ENCODE measurements around the gene TCHHL1. TPM values are rescaled to one million over a fixed set of nuclear protein-coding genes. Genes with fewer than 3 reads are reported as not detected.
A peak's percentile ranks its signal among the peaks of the same experiment; 100 is the strongest.

TCHHL1 gene
- total RNA-seq, 4 donors from 2014 or later: 6.6 TPM; not detected in 3

DNA sequence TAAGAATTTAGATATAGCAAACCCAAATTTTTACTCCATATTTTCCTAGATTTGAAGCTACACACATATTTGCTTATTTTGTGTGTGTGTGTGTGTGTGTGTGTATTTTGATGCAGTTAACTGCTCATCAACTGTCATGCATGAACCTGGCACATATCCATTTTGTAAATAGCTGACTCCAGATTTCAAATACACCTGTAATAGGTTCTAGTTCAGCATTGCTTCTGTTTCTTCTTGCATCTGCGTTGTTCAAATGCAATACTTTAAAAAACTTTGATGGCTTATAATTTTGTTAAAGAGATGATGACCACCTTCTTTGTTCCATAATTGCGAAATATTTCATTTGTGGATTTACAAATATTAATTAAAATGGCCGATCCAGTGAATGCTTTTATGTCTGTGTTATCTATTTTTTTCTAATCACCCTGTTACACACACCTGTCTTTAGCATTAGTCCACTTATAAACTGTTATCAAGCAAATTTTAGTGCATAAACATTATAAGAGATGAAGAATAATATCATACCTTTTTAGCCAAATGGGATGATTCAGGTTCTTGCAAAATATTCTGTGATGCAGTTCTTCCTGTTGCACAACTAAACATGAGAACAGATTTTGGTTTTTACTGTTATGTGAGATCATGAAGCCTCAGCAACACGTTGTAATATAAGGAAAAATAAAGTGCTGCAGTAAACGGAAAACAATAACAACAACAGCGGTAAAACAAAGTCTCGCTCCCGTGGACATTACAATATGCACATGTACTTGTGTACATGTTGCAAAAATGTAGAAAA is 39.4 kb downstream of the TCHHL1 start:
- 64 to 72% methylated on average over 8 of the region's 8 CpGs for WGBS, 2 donors
- H3K4me3 ChIP-seq (ENCODE audit: low read depth, poor library complexity, severe bottlenecking): no peak overlapping the region
- intact Hi-C loops (cut with DNase I; ENCODE audit: low total_unique reads): loop anchor here (2.0 to 5.0 kb wide), 2 partner anchors 133 to 413 kb away; no protein-coding TSS in a partner anchor
- no peak for TF ChIP-seq POLR2A (IDR thresholded peaks at IDR 0.05)
- TF ChIP-seq, protein P1, sequence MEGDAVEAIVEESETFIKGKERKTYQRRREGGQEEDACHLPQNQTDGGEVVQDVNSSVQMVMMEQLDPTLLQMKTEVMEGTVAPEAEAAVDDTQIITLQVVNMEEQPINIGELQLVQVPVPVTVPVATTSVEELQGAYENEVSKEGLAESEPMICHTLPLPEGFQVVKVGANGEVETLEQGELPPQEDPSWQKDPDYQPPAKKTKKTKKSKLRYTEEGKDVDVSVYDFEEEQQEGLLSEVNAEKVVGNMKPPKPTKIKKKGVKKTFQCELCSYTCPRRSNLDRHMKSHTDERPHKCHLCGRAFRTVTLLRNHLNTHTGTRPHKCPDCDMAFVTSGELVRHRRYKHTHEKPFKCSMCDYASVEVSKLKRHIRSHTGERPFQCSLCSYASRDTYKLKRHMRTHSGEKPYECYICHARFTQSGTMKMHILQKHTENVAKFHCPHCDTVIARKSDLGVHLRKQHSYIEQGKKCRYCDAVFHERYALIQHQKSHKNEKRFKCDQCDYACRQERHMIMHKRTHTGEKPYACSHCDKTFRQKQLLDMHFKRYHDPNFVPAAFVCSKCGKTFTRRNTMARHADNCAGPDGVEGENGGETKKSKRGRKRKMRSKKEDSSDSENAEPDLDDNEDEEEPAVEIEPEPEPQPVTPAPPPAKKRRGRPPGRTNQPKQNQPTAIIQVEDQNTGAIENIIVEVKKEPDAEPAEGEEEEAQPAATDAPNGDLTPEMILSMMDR (IDR thresholded peaks at IDR 0.05): no peak
- no peak for DNase-seq (ENCODE audit: low spot score in 2 of 2)

DNA sequence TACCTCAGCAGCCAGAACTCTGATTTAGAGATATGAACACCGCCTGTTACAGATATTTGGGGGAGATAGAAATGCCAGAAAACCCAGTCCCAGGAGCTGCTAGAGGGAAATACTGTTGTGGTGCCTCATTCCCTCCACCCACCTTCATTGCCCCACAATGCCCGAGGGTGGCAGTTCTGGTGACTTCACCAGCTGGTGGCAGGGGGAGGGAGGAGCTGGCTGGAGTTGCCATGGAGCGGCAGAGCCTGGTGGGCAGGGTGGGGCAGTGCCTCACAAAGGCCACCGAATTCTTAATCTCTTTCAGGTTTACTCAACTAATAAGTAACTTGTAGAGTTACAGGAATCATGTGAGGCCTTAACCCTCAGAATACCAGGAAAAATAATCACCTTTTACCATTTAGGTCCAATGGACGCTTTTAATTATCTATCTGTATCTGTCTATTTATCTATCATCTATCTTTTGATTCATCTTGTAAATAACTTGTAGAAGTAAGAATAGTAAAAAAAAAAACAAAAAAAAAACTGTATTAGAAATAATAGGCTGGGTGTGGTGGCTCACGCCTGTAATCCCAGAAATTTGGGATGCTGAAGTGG is 40.4 kb downstream of the TCHHL1 start:
- TF ChIP-seq, protein P1 (IDR thresholded peaks at IDR 0.05): no peak
- no peak for TF ChIP-seq POLR2A (IDR thresholded peaks at IDR 0.05)
- intact Hi-C loops (cut with DNase I; ENCODE audit: low total_unique reads): no loop called here
- DNase-seq (ENCODE audit: low spot score in 2 of 2): peak in 1 of 2 donors; percentile 82
- H3K4me3 ChIP-seq (ENCODE audit: low read depth, poor library complexity, severe bottlenecking): no peak overlapping the region
- WGBS, 2 donors: 19 to 20% methylated on average over 6 of the region's 6 CpGs

DNA sequence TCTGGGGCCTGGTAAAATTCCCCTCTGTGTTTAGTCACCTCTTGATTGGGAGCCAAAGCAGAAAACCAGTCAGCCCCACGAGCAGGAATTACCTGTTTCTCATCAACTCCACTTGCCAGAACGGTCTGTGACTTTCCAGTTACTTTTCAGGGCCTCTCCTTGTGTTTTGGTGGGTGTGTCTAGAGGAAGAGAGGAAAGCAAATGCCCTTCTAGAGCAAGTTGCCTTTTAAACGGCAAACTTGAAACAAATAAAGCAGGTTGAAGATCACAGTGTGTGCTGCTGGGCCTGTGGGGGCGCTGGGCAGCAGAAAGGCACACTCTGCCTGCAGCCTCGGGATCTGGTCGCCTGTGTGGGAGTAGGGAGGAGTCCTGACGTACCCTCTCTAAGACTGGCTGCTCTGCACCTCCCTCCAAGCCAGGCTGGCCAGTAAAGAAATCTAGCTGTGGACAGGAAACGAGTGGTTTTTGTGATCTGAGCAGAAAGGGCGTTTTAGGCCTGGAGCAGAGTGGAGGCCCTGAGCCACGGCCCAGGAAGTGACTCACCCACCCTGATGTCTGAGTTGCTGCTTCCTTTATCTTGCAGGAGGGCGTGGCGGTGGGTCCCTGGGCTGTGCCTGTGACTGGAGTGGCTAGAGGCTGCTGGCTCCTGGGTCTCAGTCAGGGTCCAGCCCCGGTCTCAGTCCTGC is 41.0 kb downstream of the TCHHL1 start:
- H3K4me3 ChIP-seq (ENCODE audit: low read depth, poor library complexity, severe bottlenecking): no peak overlapping the region
- WGBS, 2 donors: 1% methylated on average over 13 of the region's 13 CpGs
- intact Hi-C loops (cut with DNase I; ENCODE audit: low total_unique reads): no loop called here

DNA sequence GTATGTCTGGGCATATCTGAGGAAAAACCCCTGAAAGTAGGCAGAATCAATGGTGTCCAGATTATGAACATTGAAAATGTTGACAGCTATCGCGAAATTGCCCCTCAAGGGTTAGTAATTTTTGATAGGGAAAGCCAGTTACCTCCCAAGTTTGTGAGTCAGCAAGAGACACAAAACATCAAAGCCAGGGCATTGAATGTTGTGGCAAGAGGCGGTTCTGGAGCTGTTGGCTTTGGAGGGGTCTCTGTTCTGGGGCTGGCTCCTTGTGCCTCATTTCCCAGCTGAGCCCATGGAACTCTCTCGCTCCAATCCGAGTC is 41.5 kb downstream of the TCHHL1 start:
- 21 to 22% methylated on average over 5 of the region's 5 CpGs for WGBS, 2 donors
- no peak overlapping the region for H3K4me3 ChIP-seq (ENCODE audit: low read depth, poor library complexity, severe bottlenecking)
- DNase-seq (ENCODE audit: low spot score in 2 of 2): no peak
- intact Hi-C loops (cut with DNase I; ENCODE audit: low total_unique reads): no loop called here
- TF ChIP-seq POLR2A (IDR thresholded peaks at IDR 0.05): no peak
- TF ChIP-seq, protein P1 (IDR thresholded peaks at IDR 0.05): no peak

More for the DNA sequence above, 41.0 kb downstream of the TCHHL1 start:
- DNase-seq (ENCODE audit: low spot score in 2 of 2): peak; percentile 93 to 98
- TF ChIP-seq, protein P1 (IDR thresholded peaks at IDR 0.05): peak in 1 of 3 donors; percentile 54
- peak in 1 of 2 donors; percentile 43 for TF ChIP-seq POLR2A (IDR thresholded peaks at IDR 0.05)

DNA sequence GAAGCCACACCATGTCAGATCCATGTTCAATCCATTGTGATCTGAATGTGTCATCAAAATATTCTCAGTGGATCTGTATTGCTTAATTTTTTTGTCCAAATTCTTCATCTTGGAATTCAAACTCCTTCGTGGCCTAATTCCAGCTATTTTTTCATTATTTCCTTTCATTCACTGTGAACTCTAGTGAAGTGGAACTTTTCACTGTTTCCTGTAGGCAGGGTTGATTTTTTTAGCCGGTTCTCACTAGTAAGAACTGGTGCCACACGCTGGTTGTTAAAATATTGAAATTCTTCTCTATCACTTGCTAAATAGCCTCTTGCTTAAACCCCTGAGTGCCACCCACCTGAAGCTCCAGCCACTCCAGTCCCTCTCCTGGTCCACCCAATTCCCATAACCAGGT is 44.5 kb downstream of the TCHHL1 start:
- intact Hi-C loops (cut with DNase I; ENCODE audit: low total_unique reads): no loop called here
- no peak for DNase-seq (ENCODE audit: low spot score in 2 of 2)
- WGBS, 2 donors: 39 to 42% methylated on average over 3 of the region's 3 CpGs
- no peak for TF ChIP-seq POLR2A (IDR thresholded peaks at IDR 0.05)
- TF ChIP-seq, protein P1 (IDR thresholded peaks at IDR 0.05): no peak
- H3K4me3 ChIP-seq (ENCODE audit: low read depth, poor library complexity, severe bottlenecking): no peak overlapping the region

All from lower leg skin (tissue), 4 donors.